GM18505 (cell line): ENCODE data around the gene RAE1.

Experiments used
- ATAC-seq: cut with Tn5 transposase; IDR thresholded peaks from one replicate; pipeline ENCODE4 v1.9.1; 2021; ENCODE audit not compliant: unreplicated experiment
- POLR2A ChIP-seq: IDR thresholded peaks from 4 replicates; pipeline ENCODE4 v1.6.1; 2011; ENCODE audit warnings: borderline replicate concordance; ENCODE audit not compliant: insufficient read depth, insufficient read length; ENCODE audit errors: extremely low read depth

Gene RAE1

DNA sequence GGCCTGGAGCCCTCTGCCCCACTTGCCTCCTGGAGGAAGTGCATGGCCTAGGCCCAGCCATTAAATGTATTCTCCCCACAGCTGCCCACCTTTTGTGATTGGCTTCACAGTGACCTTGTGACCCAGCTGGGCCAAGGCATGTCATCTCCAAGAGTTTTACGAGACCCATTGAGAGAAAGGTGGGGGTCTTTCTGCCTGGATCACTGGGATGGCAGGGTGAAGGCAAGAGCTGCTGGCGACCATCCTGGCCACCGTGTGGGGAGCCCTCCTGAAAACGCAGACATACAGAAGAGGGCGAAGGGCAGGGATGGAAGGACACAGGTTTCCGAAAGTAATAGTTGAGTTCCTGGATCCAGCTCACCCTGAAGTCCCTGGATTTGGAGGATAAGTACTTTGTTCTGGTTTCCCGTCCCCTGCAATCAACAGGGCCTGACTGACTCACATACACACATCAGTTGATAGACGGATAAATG lies 33.7 kb upstream of the RAE1 start:
- no peak for ATAC-seq
- no peak for TF ChIP-seq POLR2A

DNA sequence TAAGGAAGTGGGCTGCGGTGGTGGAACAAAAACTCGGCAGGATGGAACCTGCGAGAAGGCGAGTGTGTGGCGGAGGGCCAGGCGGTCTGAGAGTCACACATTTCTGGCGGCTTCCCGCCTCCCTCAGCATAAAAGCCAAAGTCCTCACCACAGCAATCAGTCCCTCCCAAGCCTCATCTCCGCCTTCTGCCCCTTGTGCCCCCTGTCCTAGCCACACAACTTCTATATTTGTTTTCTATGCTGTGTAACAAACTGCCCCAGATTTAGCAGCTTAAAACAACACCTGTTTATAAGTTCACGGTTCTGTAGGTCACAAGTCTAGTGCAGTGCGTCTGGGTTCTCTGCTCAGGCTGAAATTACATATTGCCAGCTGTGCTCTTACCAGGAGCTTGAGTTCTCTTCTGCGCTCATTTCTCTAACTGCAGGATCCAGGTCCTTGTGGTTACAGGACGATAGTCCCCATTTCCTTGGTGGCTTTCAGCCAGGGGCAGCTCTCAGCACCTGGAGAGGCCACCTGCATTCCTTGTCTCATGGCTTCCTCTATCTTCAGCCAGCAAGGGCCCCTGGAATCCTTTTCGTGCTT lies 33.2 kb upstream of the RAE1 start:
- ATAC-seq = no peak
- TF ChIP-seq POLR2A = no peak

- no peak for ATAC-seq
- no peak for TF ChIP-seq POLR2A
Observed at GRCh38 chr20:57319584-57319983, 31.5 kb upstream of the RAE1 start.

GRCh38 chr20:57320358-57320757 lies 30.7 kb upstream of the RAE1 start:
- TF ChIP-seq POLR2A = no peak
- no peak for ATAC-seq

DNA sequence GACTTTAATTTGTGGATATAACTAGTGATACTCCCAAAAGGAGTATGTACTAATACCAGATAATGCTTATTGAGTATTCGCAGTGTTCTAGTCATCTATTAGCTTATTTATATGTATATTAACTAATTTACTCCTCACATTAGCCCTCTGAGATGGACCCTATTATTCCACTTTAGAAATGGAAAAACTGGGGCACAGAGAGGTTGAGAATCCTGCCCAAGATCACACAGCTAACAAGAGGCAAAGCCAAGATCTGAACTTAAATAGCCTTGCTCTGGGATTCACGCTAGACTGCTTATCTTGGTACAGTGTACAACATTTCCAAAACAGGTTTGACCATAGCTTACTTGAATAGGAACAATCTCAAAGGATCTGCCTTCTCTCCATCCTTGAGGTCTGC lies 29.9 kb upstream of the RAE1 start:
- TF ChIP-seq POLR2A = no peak
- ATAC-seq = no peak

GRCh38 chr20:57322476-57322875 lies 28.6 kb upstream of the RAE1 start:
- no peak for ATAC-seq
- TF ChIP-seq POLR2A = no peak

- no peak for ATAC-seq
- TF ChIP-seq POLR2A = no peak
Observed at GRCh38 chr20:57323034-57323433, 28.0 kb upstream of the RAE1 start.

DNA sequence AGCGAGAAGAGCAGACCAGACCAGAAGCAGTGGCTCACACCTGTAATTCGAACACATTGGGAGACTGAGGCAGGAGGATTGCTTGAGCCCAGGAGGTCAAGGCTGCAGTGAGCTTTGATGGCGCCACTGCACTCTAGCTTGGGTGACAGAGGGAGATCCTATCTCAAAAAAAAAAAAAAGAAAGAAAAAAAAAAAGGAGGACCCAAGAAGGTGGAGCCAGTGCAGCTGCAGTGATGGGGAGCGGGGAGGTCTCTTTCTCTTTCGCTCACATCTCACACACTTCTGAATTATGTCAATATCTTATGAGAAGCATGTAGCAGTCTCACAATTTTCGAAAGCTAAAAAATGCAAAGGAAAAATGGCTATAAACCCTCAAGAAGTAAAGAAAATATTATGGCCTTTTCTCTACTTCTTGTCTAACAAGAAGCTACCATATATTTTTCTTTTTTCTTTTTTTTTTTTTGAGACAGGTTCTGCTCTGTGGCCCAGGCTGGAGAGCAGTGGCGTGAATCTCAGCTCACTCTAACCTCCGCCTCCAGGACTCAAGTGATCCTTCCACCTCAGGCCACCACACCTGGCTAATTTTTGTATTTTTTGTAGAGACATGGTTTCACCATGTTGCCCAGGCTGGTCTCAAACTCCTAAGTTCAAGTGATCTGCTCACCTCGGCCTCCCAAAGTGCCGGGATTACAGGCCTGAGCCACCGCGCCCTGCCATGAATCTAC lies 25.3 kb upstream of the RAE1 start:
- TF ChIP-seq POLR2A = no peak
- no peak for ATAC-seq

DNA sequence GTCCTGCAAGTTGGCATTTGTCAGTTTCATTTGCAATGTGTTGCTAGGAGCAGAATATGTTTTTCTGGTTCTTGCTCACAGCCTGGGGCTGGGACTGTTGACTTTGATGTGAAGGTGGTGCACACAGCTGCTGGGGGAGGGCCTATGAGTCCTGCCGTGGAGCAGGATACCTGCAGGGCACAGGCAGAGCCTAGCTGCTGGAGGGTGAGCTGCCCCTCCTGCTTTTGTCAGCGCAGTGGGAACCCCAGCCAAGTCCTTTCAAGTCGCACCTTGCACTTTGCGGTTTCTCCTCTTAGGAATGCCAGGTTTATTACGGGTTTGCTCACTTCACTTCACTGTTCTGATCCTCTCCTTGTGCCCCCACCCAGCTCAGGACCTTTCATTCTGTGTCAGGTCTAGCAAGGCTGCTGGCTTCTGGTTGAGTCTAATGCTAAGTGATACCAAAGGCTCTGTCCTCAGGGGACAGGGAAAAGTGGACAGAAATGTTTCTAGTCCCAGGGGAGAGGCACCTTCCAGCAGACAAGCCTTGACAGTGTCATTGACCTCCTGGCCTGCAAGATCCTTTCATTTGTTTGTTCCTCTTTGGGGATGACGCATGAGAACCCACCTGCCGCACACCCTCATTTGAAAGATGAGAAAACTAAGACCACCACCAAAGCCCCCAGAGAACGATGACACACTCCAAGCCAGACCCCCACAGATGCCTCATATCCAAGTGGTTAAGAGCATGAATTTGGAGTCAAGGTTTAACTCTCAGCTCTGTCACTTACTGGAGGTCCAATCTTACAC lies 24.2 kb upstream of the RAE1 start:
- TF ChIP-seq POLR2A = no peak
- ATAC-seq = no peak

- ATAC-seq = no peak
- TF ChIP-seq POLR2A = no peak
Observed at GRCh38 chr20:57327820-57328219, 23.2 kb upstream of the RAE1 start.

- no peak for ATAC-seq
- TF ChIP-seq POLR2A = no peak
Observed at GRCh38 chr20:57329608-57330221, 21.3 kb upstream of the RAE1 start, which contains the start of gene SPO11. Gene SPO11 (plus strand): TSS chr20:57329803. CDS start chr20:57329868, 65 bp downstream.

DNA sequence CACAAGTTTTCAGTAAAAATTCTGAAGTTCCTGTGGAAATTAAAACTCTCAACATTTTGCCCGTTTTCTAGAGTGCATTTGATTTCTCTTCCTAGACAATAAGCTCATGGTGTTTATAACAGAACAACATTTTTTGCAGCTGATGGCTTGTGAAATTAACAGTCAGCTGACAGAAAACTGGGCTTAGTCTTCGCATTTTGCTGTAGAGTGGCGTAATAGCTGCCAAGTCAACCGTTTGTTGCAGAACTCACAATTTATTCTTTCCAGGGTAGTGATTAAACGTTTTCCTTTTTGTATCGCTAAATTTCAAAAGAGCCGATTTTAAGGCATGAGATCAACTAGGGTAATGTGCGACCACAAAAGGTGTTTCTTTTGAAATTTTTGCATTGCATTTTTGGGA lies 20.1 kb upstream of the RAE1 start:
- ATAC-seq = no peak
- TF ChIP-seq POLR2A = no peak
